Endothelial cell of umbilical vein (primary cell): ENCODE measurements around the gene CCSER2. TPM values are rescaled to one million over a fixed set of nuclear protein-coding genes. Genes with fewer than 3 reads are reported as not detected.

Experiments used
- BruUV-seq: library from RNA; stranded (reverse); fragments of 400-500 nt; replicated peaks from 2 replicates; lab custom pipeline; 2021; lab: Mats Ljungman, UMichigan
- CTCF ChIA-PET: fragments of 300-600, 350-600 bp; sonication (Branson Sonifier 250); formaldehyde crosslinking; loops from one replicate; lab custom pipeline; 2021; ENCODE audit warnings: antibody characterized with exemption, inconsistent platforms; lab: Charles Lee
- POLR2A ChIA-PET: fragments of 300-600, 350-600 bp; sonication (Branson Sonifier 250); formaldehyde crosslinking; loops from one replicate; lab custom pipeline; 2021; ENCODE audit warnings: antibody characterized with exemption, inconsistent platforms; lab: Charles Lee
- DNase-seq: peaks from one replicate; pipeline ENCODE4 v3.0.0-alpha.2; 2011; ENCODE audit warnings: low read depth, low spot score
- FAIRE-seq: peaks from 2 replicates; lab custom pipeline; 2011; peaks lifted over from hg19 to GRCh38; lab: Jason Lieb, UNC
- H2AFZ ChIP-seq: 2 replicates; pipeline ENCODE4 v1.6.0; 2012; ENCODE audit warnings: low read depth, low read length, control low read depth, inconsistent platforms
- H3K27ac ChIP-seq: 2 replicates; pipeline ENCODE4 v1.5.1; 2011; ENCODE audit warnings: low read depth, mild to moderate bottlenecking, control low read depth, low read length, moderate library complexity; ENCODE audit not compliant: insufficient read depth
- H3K27me3 ChIP-seq, 2 experiments: 2 replicates each; pipeline versions ENCODE4 v1.6.0 to v1.6.1; 2011; ENCODE audit warnings: low read length in 2 of 2, mixed read lengths in 1 of 2; ENCODE audit not compliant: control insufficient read depth in 2 of 2, insufficient read depth in 2 of 2
- H3K36me3 ChIP-seq, 2 experiments: 2 replicates in 1 of 2; 3 replicates in 1 of 2; pipeline ENCODE4 v1.5.1; 2011; ENCODE audit warnings: low read length in 2 of 2, mild to moderate bottlenecking in 1 of 2, moderate library complexity in 1 of 2; ENCODE audit not compliant: control insufficient read depth in 2 of 2, insufficient read depth in 2 of 2; ENCODE audit errors: extremely low read depth in 1 of 2
- H3K4me1 ChIP-seq: 3 replicates; pipeline ENCODE4 v1.5.1; 2011; ENCODE audit warnings: mild to moderate bottlenecking, low read length; ENCODE audit not compliant: control insufficient read depth, insufficient read depth; ENCODE audit errors: extremely low read depth
- H3K4me2 ChIP-seq: 2 replicates; pipeline ENCODE4 v1.6.1; 2011; ENCODE audit warnings: low read length, control low read depth, mixed read lengths; ENCODE audit not compliant: insufficient read depth
- H3K4me3 ChIP-seq, 3 experiments: fragments of 200-600 bp in 1 of 3; sonication (generic), shearing (Covaris generic) in 1 of 3; replicated peaks in 1 of 3; 2 replicates each; pipeline ENCODE4 v1.5.1; 2011 to 2016; ENCODE audit warnings: control low read depth in 3 of 3, low read length in 3 of 3, mild to moderate bottlenecking in 2 of 3, inconsistent platforms in 1 of 3, low read depth in 1 of 3, moderate library complexity in 1 of 3; ENCODE audit not compliant: insufficient read depth in 1 of 3
- H3K79me2 ChIP-seq: 2 replicates; pipeline ENCODE4 v1.6.0; 2012; ENCODE audit warnings: low read length, inconsistent platforms; ENCODE audit not compliant: control insufficient read depth, insufficient read depth
- H3K9ac ChIP-seq: replicated peaks from 2 replicates; pipeline ENCODE3; 2011; ENCODE audit warnings: low read length, control low read depth; ENCODE audit not compliant: insufficient read depth; ENCODE audit errors: extremely low read depth
- H3K9me1 ChIP-seq: replicated peaks from 3 replicates; pipeline ENCODE4 v1.6.0; 2011; ENCODE audit warnings: mild to moderate bottlenecking, low read length; ENCODE audit not compliant: control insufficient read depth, insufficient read depth; ENCODE audit errors: extremely low read depth
- H3K9me3 ChIP-seq: replicated peaks from 2 replicates; pipeline ENCODE4 v1.5.1; 2012; ENCODE audit warnings: low read length, inconsistent platforms; ENCODE audit not compliant: control insufficient read depth, insufficient read depth
- H4K20me1 ChIP-seq: replicated peaks from 2 replicates; pipeline ENCODE3; 2011; ENCODE audit warnings: mild to moderate bottlenecking, low read length; ENCODE audit not compliant: control insufficient read depth, insufficient read depth; ENCODE audit errors: extremely low read depth
- EZH2 ChIP-seq: IDR thresholded peaks from 2 replicates; pipeline ENCODE4 v1.6.1; 2012; ENCODE audit warnings: borderline replicate concordance, low read depth, mild to moderate bottlenecking, moderate library complexity, low read length, inconsistent platforms; ENCODE audit not compliant: severe bottlenecking
- FOS ChIP-seq: IDR thresholded peaks from 2 replicates; pipeline ENCODE4 v1.6.1; 2011; ENCODE audit warnings: mild to moderate bottlenecking, low read length, moderate library complexity, borderline replicate concordance; ENCODE audit not compliant: insufficient read depth
- GATA2 ChIP-seq: IDR thresholded peaks from 2 replicates; pipeline ENCODE4 v1.7.0; 2011; ENCODE audit warnings: low read depth, mild to moderate bottlenecking, moderate library complexity, mixed read lengths, low read length; ENCODE audit not compliant: insufficient read length, insufficient read depth
- JUN ChIP-seq: IDR thresholded peaks from 2 replicates; pipeline ENCODE4 v1.6.1; 2011; ENCODE audit warnings: borderline replicate concordance, low read depth; ENCODE audit not compliant: insufficient read length, insufficient read depth
- MYC ChIP-seq: IDR thresholded peaks from one replicate; pipeline ENCODE4 v1.6.1; 2011; ENCODE audit warnings: mild to moderate bottlenecking, low read depth, low read length
- POLR2A ChIP-seq: IDR thresholded peaks from 2 replicates; pipeline ENCODE4 v1.6.1; 2012; ENCODE audit warnings: low read depth, mild to moderate bottlenecking, control low read depth, low read length
- POLR2AphosphoS5 ChIP-seq: IDR thresholded peaks from 2 replicates; pipeline ENCODE4 v1.6.1; 2012; ENCODE audit warnings: low read depth, mild to moderate bottlenecking, control low read depth, low read length, moderate library complexity; ENCODE audit not compliant: insufficient read depth
- dilution Hi-C: fragments of 300-500 bp; cut with MboI; formaldehyde crosslinking; loops from one replicate; pipeline ENCODE4 v1.15.0; 2019; ENCODE audit warnings: low sequenced_read_pairs; ENCODE audit not compliant: extremely low pct_ligation_motif_present
- intact Hi-C: fragments of 100-400 bp; cut with micrococcal nuclease; formaldehyde crosslinking; loops from one replicate; pipeline ENCODE4 v1.10.0; 2022
- polyA plus RNA-seq, 4 experiments: library from polyadenylated mRNA; depleted of rRNA in 3 of 4; stranded (reverse) in 3 of 4; unstranded in 1 of 4; fragments of >200 nt; gene quantifications; 2 replicates each; pipeline versions ENCODE4 v1.2.1 to v1.2.3, GENCODE V29; 2011 to 2012; ENCODE audit warnings: missing spikeins in 1 of 4
- total RNA-seq: library from RNA; stranded (reverse); gene quantifications from 2 replicates; pipeline ENCODE4 v1.2.3, GENCODE V29; 2021
- TF ChIP-seq, protein P1 (sequence below), 2 donors: IDR thresholded peaks; 1 replicate in 1 of 2; 2 replicates in 1 of 2; pipeline ENCODE4 v1.5.1; 2011; ENCODE audit warnings: low read length in 2 of 2, mild to moderate bottlenecking in 2 of 2, moderate library complexity in 2 of 2, control low read depth in 1 of 2, inconsistent platforms in 1 of 2, low read depth in 1 of 2; ENCODE audit not compliant: insufficient read depth in 1 of 2; ENCODE audit errors: extremely low read depth in 1 of 2
- TF ChIP-seq, protein P2 (sequence below): IDR thresholded peaks from 2 replicates; pipeline ENCODE4 v1.6.1; 2011; ENCODE audit not compliant: insufficient read depth, insufficient read length

CCSER2 gene
- total and polyA plus RNA-seq, 2 donors (not counting 3 experiments of a cell fraction or from before 2014, with no cell fraction given), result 14.5 to 49.3 TPM

DNA sequence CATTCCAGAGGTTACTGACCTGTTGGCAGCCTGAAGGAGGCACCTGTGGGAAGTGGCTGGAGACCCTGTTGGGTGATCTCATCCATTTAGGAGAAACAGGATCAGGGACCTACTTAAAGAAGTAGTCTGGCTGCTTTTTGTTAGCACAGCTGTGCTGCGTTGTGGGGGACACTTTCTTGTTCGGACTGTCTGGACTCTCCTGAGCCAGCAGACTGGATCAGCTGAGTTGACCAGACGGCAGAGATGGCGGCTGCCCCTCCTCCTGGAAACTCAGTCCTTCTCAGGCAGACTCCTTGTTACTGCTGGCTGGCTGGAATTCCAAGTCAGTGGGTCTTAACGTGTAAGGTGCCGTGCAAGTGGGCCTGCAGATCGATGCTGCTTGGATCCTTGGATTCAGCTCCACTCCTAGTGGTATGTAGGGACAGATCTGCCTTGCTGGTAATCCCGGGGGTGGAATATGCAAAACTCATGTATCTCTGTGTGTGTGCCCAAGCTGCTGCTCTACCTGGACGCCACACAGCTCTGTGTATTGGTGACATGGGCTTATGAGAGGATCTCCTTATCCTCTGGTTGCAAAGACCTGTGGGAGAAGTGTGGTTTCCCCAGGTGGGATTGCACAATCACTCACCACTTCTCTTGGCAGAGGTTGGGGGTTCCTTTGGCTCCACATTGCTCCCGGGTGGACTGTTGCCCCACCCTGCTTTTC lies 87.3 kb downstream of the CCSER2 start:
- ChIA-PET POLR2A (no interaction called here), CTCF (interaction anchor here (3.7 kb wide), 1 partner anchor 14 kb away, joined by 24 read pairs; no protein-coding TSS in a partner anchor)
- H4K20me1 ChIP-seq, result peaks cover 2% of the 10 kb centered on the region
- BruUV-seq, result no TSS peak
- DNase-seq (no peak), FAIRE-seq (no peak)
- H3K4me3 ChIP-seq, result no peak overlapping the region
- no peaks in the 10 kb centered on the region for H3K9me1 ChIP-seq
- H3K9ac ChIP-seq, result no peak overlapping the region
- intact Hi-C loops (no loop called here), dilution Hi-C loops (no loop called here)
- no peak overlapping the region for H2AFZ ChIP-seq
- peaks cover 4% of the 10 kb centered on the region for H3K9me3 ChIP-seq
- H3K36me3 ChIP-seq, result no peaks in the 10 kb centered on the region
- no peak overlapping the region for H3K27ac ChIP-seq
- TF ChIP-seq GATA2 (no peak), POLR2A (no peak), MYC (no peak), POLR2AphosphoS5 (no peak), JUN (no peak), FOS (no peak), EZH2 (no peak)
- TF ChIP-seq, protein P1, sequence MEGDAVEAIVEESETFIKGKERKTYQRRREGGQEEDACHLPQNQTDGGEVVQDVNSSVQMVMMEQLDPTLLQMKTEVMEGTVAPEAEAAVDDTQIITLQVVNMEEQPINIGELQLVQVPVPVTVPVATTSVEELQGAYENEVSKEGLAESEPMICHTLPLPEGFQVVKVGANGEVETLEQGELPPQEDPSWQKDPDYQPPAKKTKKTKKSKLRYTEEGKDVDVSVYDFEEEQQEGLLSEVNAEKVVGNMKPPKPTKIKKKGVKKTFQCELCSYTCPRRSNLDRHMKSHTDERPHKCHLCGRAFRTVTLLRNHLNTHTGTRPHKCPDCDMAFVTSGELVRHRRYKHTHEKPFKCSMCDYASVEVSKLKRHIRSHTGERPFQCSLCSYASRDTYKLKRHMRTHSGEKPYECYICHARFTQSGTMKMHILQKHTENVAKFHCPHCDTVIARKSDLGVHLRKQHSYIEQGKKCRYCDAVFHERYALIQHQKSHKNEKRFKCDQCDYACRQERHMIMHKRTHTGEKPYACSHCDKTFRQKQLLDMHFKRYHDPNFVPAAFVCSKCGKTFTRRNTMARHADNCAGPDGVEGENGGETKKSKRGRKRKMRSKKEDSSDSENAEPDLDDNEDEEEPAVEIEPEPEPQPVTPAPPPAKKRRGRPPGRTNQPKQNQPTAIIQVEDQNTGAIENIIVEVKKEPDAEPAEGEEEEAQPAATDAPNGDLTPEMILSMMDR (IDR thresholded peaks at IDR 0.05; ENCODE audit: extremely low read depth in 1 of 2, insufficient read depth in 1 of 2, low read depth in 1 of 2, low read length in 2 of 2), result no peak
- TF ChIP-seq, protein P2, sequence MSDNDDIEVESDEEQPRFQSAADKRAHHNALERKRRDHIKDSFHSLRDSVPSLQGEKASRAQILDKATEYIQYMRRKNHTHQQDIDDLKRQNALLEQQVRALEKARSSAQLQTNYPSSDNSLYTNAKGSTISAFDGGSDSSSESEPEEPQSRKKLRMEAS, result no peak
- H3K27me3 ChIP-seq, result no peaks in the 10 kb centered on the region
- H3K79me2 ChIP-seq, result peaks cover 40% of the 10 kb centered on the region
- no peaks in the 10 kb centered on the region for H3K4me1 ChIP-seq
- H3K4me2 ChIP-seq, result no peak overlapping the region
